Measurements from ENCODE around the gene SAXO1. TPM values are rescaled to one million over a fixed set of nuclear protein-coding genes. Genes with fewer than 3 reads are reported as not detected.
"Not testable (repeated sequence)": the region's sequence is repeated elsewhere in the genome, so short reads cannot be mapped to it uniquely, and the experiment has no call there.

SAXO1 gene
- total RNA-seq, 1 donor from 2014 or later, result not detected

DNA sequence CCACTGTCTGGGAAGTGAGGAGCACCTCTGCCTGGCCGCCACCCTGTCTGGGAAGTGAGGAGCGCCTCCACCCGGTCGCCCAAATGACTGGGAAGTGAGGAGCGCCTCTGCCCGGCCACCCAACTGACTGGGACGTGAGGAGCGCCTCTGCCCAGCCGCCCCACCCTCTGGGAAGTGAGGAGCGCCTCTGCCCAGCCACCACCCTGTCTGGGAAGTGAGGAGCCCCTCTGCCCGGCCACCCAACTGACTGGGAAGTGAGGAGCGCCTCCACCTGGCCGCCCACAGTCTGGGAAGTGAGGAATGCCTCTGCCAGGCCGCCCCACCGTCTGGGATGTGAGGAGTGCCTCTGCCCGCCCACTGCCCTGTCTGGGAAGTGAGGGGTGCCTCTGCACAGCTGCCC lies 32.9 kb downstream of the SAXO1 start:
- Histone ChIP-seq H3K9ac (ENCODE audit: low read depth in 1 of 3, low read length in 3 of 3) (no peak overlapping the region), H3K36me3 (ENCODE audit: control insufficient read depth in 3 of 3, insufficient read depth in 3 of 3, low read length in 3 of 3) (no peaks in the 10 kb centered on the region), H3K27ac (ENCODE audit: low read depth, low read length) (no peak overlapping the region), H3K9me3 (ENCODE audit: control insufficient read depth in 3 of 3, low read length in 3 of 3) (no peaks in the 10 kb centered on the region), H3K27me3 (ENCODE audit: control insufficient read depth in 3 of 3, insufficient read depth in 3 of 3, low read length in 3 of 3) (no peaks in the 10 kb centered on the region), H3K4me1 (ENCODE audit: control insufficient read depth in 3 of 3, insufficient read depth in 3 of 3, low read length in 3 of 3) (no peaks in the 10 kb centered on the region), H3K4me3 (ENCODE audit: low read length in 3 of 3) (no peak overlapping the region)

DNA sequence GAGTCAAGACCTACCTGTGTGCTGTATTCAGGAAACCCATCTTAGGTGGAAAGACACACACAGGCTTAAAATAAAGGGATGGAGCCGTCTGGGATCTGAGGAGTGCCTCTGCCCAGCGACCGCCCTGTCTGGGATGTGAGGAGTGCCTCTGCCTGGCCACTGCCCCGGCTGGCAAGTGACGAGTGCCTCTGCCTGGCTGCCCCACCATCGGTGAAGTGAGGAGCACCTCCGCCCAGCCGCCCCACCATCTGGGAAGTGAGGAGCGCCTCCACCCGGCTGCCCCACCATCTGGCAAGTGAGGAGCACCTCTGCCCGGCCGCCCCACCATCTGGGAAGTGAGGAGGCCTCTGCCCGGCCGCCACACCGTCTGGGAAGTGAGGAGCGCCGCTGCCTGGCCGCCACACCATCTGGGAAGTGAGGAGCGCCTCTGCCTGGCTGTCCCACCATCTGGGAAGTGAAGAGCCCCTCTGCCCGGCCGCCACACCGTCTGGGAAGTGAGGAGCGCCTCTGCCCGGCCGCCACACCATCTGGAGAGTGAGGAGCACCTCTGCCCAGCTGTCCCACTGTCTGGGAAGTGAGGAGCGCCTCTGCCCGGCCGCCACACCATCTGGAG lies 33.7 kb downstream of the SAXO1 start:
- Histone ChIP-seq H3K36me3 (ENCODE audit: control insufficient read depth in 3 of 3, insufficient read depth in 3 of 3, low read length in 3 of 3) (no peaks in the 10 kb centered on the region), H3K9me3 (ENCODE audit: control insufficient read depth in 3 of 3, low read length in 3 of 3) (no peaks in the 10 kb centered on the region), H3K4me1 (ENCODE audit: control insufficient read depth in 3 of 3, insufficient read depth in 3 of 3, low read length in 3 of 3) (no peaks in the 10 kb centered on the region), H3K27me3 (ENCODE audit: control insufficient read depth in 3 of 3, insufficient read depth in 3 of 3, low read length in 3 of 3) (no peaks in the 10 kb centered on the region), H3K4me3 (ENCODE audit: low read length in 3 of 3) (no peak overlapping the region), H3K27ac (ENCODE audit: low read depth, low read length) (no peak overlapping the region), H3K9ac (ENCODE audit: low read depth in 1 of 3, low read length in 3 of 3) (no peak overlapping the region)

DNA sequence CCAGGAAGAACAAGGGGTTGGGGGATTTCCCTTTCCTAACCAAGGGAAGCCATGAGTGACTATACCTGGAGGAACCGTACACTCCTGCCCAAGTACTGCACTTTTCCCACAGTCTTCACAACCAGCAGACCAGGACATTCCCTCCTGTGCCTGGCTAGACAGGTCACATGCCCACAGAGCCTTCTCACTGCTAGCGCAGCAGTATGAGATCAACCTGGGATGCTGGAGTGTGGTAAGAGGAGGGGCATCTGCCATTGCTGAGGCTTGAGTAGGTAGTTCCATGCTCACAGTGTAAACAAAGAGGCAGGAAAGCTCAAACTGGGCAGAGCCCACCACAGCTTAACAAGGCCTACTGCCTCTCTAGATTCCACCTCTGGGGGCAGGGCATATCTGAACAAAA lies 35.9 kb downstream of the SAXO1 start:
- no peak overlapping the region for H3K27ac ChIP-seq (ENCODE audit: low read depth, low read length)
- H3K4me1 ChIP-seq (ENCODE audit: control insufficient read depth in 3 of 3, insufficient read depth in 3 of 3, low read length in 3 of 3), result no peaks in the 10 kb centered on the region
- H3K9me3 ChIP-seq (ENCODE audit: control insufficient read depth in 3 of 3, low read length in 3 of 3), result no peaks in the 10 kb centered on the region
- no peak overlapping the region for H3K4me3 ChIP-seq (ENCODE audit: low read length in 3 of 3)
- no peaks in the 10 kb centered on the region for H3K36me3 ChIP-seq (ENCODE audit: control insufficient read depth in 3 of 3, insufficient read depth in 3 of 3, low read length in 3 of 3)
- H3K27me3 ChIP-seq (ENCODE audit: control insufficient read depth in 3 of 3, insufficient read depth in 3 of 3, low read length in 3 of 3), result no peaks in the 10 kb centered on the region
- H3K9ac ChIP-seq (ENCODE audit: low read depth in 1 of 3, low read length in 3 of 3), result no peak overlapping the region

DNA sequence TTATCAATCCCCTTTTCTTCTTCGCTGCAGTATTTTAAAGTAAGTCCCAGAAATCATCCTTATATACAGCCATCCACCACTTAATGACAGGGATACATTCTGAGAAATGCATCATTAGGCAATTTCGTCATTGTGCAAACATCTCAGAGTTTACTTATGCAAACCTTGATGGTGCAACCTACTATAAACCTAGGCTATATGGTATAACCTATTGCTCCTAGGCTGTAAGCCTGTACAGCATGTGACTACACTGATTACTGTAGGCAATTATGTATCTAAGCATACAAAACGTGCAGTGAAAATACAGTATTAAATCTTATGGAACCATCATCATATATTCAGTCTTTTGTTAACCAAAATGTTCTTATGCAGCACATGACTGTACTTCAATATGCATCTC lies 36.8 kb downstream of the SAXO1 start:
- H3K4me1 ChIP-seq (ENCODE audit: control insufficient read depth in 3 of 3, insufficient read depth in 3 of 3, low read length in 3 of 3), result no peaks in the 10 kb centered on the region
- H3K4me3 ChIP-seq (ENCODE audit: low read length in 3 of 3), result no peak overlapping the region
- H3K9ac ChIP-seq (ENCODE audit: low read depth in 1 of 3, low read length in 3 of 3), result no peak overlapping the region
- H3K9me3 ChIP-seq (ENCODE audit: control insufficient read depth in 3 of 3, low read length in 3 of 3), result no peaks in the 10 kb centered on the region
- H3K27me3 ChIP-seq (ENCODE audit: control insufficient read depth in 3 of 3, insufficient read depth in 3 of 3, low read length in 3 of 3), result no peaks in the 10 kb centered on the region
- no peak overlapping the region for H3K27ac ChIP-seq (ENCODE audit: low read depth, low read length)
- no peaks in the 10 kb centered on the region for H3K36me3 ChIP-seq (ENCODE audit: control insufficient read depth in 3 of 3, insufficient read depth in 3 of 3, low read length in 3 of 3)

DNA sequence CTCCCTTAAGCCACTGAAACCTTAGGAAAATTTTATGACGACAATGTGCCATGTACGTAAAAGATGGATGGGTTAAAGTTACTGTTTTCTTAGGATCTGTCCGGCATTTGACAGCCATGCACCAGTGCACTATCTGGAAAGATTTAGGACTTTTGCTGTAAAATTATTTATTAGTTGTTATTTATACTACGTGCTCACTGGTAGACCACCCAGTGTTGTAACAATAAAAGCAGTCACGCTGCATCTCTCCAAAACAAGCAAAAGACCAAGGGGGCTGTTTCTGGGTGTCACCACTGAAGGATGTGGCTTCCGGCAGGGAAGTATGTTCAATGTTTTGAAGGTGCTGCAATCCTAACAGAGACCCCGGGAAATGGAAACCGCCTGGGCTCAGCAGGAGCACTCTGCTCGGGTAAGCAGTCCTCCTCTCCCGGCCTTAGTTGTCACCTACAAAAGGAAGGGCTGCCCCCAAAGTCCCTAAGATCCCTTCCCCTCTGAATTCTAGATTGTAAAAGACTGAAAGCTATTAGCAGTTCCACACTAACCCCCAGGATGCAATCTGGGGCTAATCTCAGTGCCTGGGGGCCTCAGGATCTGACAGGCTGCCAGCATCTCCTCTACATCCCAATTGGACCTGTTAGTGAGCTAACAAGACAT lies 38.6 kb downstream of the SAXO1 start:
- Histone ChIP-seq H3K4me1 (ENCODE audit: control insufficient read depth in 3 of 3, insufficient read depth in 3 of 3, low read length in 3 of 3) (no peaks in the 10 kb centered on the region), H3K9ac (ENCODE audit: low read depth in 1 of 3, low read length in 3 of 3) (no peak overlapping the region), H3K27me3 (ENCODE audit: control insufficient read depth in 3 of 3, insufficient read depth in 3 of 3, low read length in 3 of 3) (no peaks in the 10 kb centered on the region), H3K9me3 (ENCODE audit: control insufficient read depth in 3 of 3, low read length in 3 of 3) (no peaks in the 10 kb centered on the region), H3K4me3 (ENCODE audit: low read length in 3 of 3) (no peak overlapping the region), H3K27ac (ENCODE audit: low read depth, low read length) (no peak overlapping the region), H3K36me3 (ENCODE audit: control insufficient read depth in 3 of 3, insufficient read depth in 3 of 3, low read length in 3 of 3) (no peaks in the 10 kb centered on the region)

DNA sequence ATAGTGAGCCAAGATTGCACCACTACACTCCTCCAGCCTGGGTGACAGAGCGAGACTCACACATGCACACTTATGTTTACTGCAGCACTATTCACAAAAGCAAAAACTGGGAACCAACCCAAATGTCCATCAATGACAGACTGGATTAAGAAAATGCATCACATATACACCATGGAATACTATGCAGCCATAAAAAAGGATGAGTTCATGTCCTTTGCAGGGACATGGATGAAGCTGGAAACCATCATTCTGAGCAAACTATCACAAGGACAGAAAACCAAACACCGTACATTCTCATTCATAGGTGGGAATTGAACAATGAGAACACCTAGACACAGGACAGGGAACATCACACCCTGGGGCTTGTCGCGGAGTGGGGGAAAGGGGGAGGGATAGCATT lies 41.8 kb downstream of the SAXO1 start:
- H3K4me1 ChIP-seq (ENCODE audit: control insufficient read depth in 3 of 3, insufficient read depth in 3 of 3, low read length in 3 of 3); H3K9me3 ChIP-seq (ENCODE audit: control insufficient read depth in 3 of 3, low read length in 3 of 3); H3K4me3 ChIP-seq (ENCODE audit: low read length in 3 of 3); H3K36me3 ChIP-seq (ENCODE audit: control insufficient read depth in 3 of 3, insufficient read depth in 3 of 3, low read length in 3 of 3); H3K27ac ChIP-seq (ENCODE audit: low read depth, low read length); H3K27me3 ChIP-seq (ENCODE audit: control insufficient read depth in 3 of 3, insufficient read depth in 3 of 3, low read length in 3 of 3); H3K9ac ChIP-seq (ENCODE audit: low read depth in 1 of 3, low read length in 3 of 3): not testable (repeated sequence)

DNA sequence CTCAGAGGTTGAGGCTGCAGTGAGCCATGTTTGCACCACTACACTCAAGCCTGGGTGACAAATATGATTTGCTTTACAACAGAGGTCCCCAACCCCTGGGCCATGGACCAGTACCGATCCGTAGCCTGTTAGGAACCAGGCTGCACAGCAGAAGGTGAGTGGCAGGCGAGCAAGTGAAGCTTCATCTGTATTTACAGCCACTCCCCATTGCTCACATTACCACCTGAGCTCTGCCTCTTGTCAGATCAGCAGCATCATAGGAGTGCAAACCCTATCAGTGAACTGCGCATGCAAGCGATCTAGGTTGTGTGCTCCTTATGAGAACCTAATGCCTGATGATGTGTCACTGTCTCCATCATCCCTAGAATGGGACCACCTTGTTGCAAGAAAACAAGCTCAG lies 42.5 kb downstream of the SAXO1 start:
- Histone ChIP-seq H3K4me1 (ENCODE audit: control insufficient read depth in 3 of 3, insufficient read depth in 3 of 3, low read length in 3 of 3) (no peaks in the 10 kb centered on the region), H3K27ac (ENCODE audit: low read depth, low read length) (no peak overlapping the region), H3K4me3 (ENCODE audit: low read length in 3 of 3) (no peak overlapping the region), H3K36me3 (ENCODE audit: control insufficient read depth in 3 of 3, insufficient read depth in 3 of 3, low read length in 3 of 3) (no peaks in the 10 kb centered on the region), H3K9ac (ENCODE audit: low read depth in 1 of 3, low read length in 3 of 3) (no peak overlapping the region), H3K27me3 (ENCODE audit: control insufficient read depth in 3 of 3, insufficient read depth in 3 of 3, low read length in 3 of 3) (no peaks in the 10 kb centered on the region), H3K9me3 (ENCODE audit: control insufficient read depth in 3 of 3, low read length in 3 of 3) (no peaks in the 10 kb centered on the region)

DNA sequence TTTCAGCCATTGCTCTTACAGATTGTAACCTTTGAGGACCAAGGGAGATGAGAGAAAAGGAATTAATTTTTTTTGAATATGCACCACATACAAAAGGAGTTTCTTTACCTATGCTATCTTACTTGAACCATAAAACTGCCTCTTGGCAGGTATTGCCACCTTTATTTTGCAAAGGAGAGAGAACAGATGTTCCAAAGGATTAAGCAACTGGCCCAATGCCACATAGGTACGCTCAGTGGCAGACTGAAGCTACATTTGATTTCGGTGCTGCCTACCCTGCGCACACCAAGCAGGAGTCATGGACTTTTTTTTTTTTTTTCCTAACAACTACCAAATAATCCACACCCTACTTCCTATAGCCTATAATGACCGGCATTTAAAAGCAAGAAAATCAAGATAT lies 43.1 kb downstream of the SAXO1 start:
- no peak overlapping the region for H3K4me3 ChIP-seq (ENCODE audit: low read length in 3 of 3)
- no peak overlapping the region for H3K9ac ChIP-seq (ENCODE audit: low read depth in 1 of 3, low read length in 3 of 3)
- no peaks in the 10 kb centered on the region for H3K9me3 ChIP-seq (ENCODE audit: control insufficient read depth in 3 of 3, low read length in 3 of 3)
- H3K36me3 ChIP-seq (ENCODE audit: control insufficient read depth in 3 of 3, insufficient read depth in 3 of 3, low read length in 3 of 3), result no peaks in the 10 kb centered on the region
- no peak overlapping the region for H3K27ac ChIP-seq (ENCODE audit: low read depth, low read length)
- H3K27me3 ChIP-seq (ENCODE audit: control insufficient read depth in 3 of 3, insufficient read depth in 3 of 3, low read length in 3 of 3), result no peaks in the 10 kb centered on the region
- no peaks in the 10 kb centered on the region for H3K4me1 ChIP-seq (ENCODE audit: control insufficient read depth in 3 of 3, insufficient read depth in 3 of 3, low read length in 3 of 3)

DNA sequence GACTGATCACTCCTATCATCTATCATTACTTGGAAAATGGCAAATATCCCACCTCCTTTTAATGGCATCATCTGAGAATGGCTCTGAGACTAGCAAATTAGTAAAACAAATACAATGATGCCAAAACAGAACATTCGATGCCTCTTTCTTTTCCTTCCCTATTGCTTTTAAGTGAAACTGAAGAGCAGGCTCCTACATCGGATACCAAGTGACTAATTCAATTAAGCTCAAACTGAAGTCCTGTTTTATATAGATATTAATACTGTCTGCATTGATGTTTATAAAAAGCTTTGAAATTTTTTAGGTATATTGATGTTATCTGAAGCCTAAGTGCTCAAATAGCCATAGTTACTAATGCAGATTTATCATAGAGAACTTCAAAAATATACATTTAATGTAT lies 43.9 kb downstream of the SAXO1 start:
- H3K4me1 ChIP-seq (ENCODE audit: control insufficient read depth in 3 of 3, insufficient read depth in 3 of 3, low read length in 3 of 3), result no peaks in the 10 kb centered on the region
- H3K36me3 ChIP-seq (ENCODE audit: control insufficient read depth in 3 of 3, insufficient read depth in 3 of 3, low read length in 3 of 3), result no peaks in the 10 kb centered on the region
- H3K27ac ChIP-seq (ENCODE audit: low read depth, low read length), result no peak overlapping the region
- H3K27me3 ChIP-seq (ENCODE audit: control insufficient read depth in 3 of 3, insufficient read depth in 3 of 3, low read length in 3 of 3), result no peaks in the 10 kb centered on the region
- H3K4me3 ChIP-seq (ENCODE audit: low read length in 3 of 3), result no peak overlapping the region
- no peak overlapping the region for H3K9ac ChIP-seq (ENCODE audit: low read depth in 1 of 3, low read length in 3 of 3)
- no peaks in the 10 kb centered on the region for H3K9me3 ChIP-seq (ENCODE audit: control insufficient read depth in 3 of 3, low read length in 3 of 3)

DNA sequence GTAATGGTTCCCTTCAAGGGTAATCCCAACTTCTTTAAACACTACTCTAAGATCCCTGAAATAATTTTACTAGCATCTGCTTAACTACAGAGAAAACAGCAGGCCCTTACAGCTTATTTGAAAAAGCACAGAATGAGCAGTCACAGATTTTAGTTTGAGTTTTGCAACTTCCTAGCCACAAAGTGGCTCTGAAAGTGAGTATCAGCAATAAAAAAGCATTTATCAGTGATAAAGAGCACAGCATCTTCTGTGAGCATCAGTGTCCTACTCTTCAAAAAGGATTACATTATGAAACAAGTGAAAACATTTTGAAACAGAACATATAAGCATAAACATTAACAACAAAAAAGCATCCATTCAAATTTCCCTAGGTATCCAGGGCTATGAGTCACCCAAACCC lies 45.0 kb downstream of the SAXO1 start:
- no peaks in the 10 kb centered on the region for H3K36me3 ChIP-seq (ENCODE audit: control insufficient read depth in 3 of 3, insufficient read depth in 3 of 3, low read length in 3 of 3)

More for the DNA sequence above, 45.0 kb downstream of the SAXO1 start:
- H3K27me3 ChIP-seq (ENCODE audit: control insufficient read depth in 3 of 3, insufficient read depth in 3 of 3, low read length in 3 of 3), result no peaks in the 10 kb centered on the region
- no peak overlapping the region for H3K27ac ChIP-seq (ENCODE audit: low read depth, low read length)
- H3K4me1 ChIP-seq (ENCODE audit: control insufficient read depth in 3 of 3, insufficient read depth in 3 of 3, low read length in 3 of 3), result no peaks in the 10 kb centered on the region
- no peak overlapping the region for H3K4me3 ChIP-seq (ENCODE audit: low read length in 3 of 3)
- H3K9me3 ChIP-seq (ENCODE audit: control insufficient read depth in 3 of 3, low read length in 3 of 3), result no peaks in the 10 kb centered on the region
- no peak overlapping the region for H3K9ac ChIP-seq (ENCODE audit: low read depth in 1 of 3, low read length in 3 of 3)

Data from skeletal muscle tissue (tissue), 4 donors.